OCI-LY1 (cell line): Measurements from ENCODE around the gene GPR151.

Experiments used
- H2AFZ ChIP-seq: fragments of 200-600 bp; sonication (generic), shearing (Covaris generic); 2 replicates; pipeline ENCODE4 v1.6.0; 2014; ENCODE audit warnings: antibody characterized with exemption, mild to moderate bottlenecking, low read length
- H3F3A ChIP-seq: fragments of 200-600 bp; sonication (generic), shearing (Covaris generic); 2 replicates; pipeline ENCODE4 v1.6.0; 2014; ENCODE audit warnings: mild to moderate bottlenecking, antibody characterized with exemption, low read length, moderate library complexity; ENCODE audit not compliant: insufficient read depth
- H3K27ac ChIP-seq: fragments of 200-600 bp; sonication (generic); 2 replicates; pipeline ENCODE4 v1.5.1; 2014; ENCODE audit warnings: low read length, mixed run types, mild to moderate bottlenecking, low read depth; ENCODE audit not compliant: poor library complexity, severe bottlenecking
- H3K27me3 ChIP-seq: fragments of 200-600 bp; sonication (generic); 2 replicates; pipeline ENCODE4 v1.6.0; 2014; ENCODE audit warnings: antibody characterized with exemption, mild to moderate bottlenecking, low read length, moderate library complexity; ENCODE audit not compliant: insufficient read depth
- H3K36me3 ChIP-seq: fragments of 200-600 bp; sonication (generic); 2 replicates; pipeline ENCODE4 v1.6.1; 2014; ENCODE audit warnings: mild to moderate bottlenecking, antibody characterized with exemption, low read length, moderate library complexity, mixed read lengths; ENCODE audit not compliant: insufficient read depth
- H3K4me1 ChIP-seq: fragments of 200-600 bp; sonication (generic); 2 replicates; pipeline ENCODE4 v1.5.1; 2014; ENCODE audit warnings: mild to moderate bottlenecking, low read length, moderate library complexity; ENCODE audit not compliant: insufficient read depth, severe bottlenecking
- H3K4me2 ChIP-seq: fragments of 200-600 bp; sonication (generic), shearing (Covaris generic); 2 replicates; pipeline ENCODE4 v1.6.1; 2014; ENCODE audit warnings: low read length
- H3K4me3 ChIP-seq: fragments of 200-600 bp; sonication (generic); 2 replicates; pipeline ENCODE4 v1.5.1; 2014; ENCODE audit warnings: low read length, low read depth, mild to moderate bottlenecking, mixed read lengths; ENCODE audit not compliant: poor library complexity, severe bottlenecking
- H3K79me2 ChIP-seq: fragments of 200-600 bp; shearing (Covaris generic); 2 replicates; pipeline ENCODE4 v1.6.1; 2016; ENCODE audit warnings: mixed run types, low read length, mixed read lengths; ENCODE audit not compliant: insufficient read depth
- H3K9ac ChIP-seq: fragments of 200-600 bp; sonication (generic), shearing (Covaris generic); 2 replicates; pipeline ENCODE4 v1.6.1; 2014; ENCODE audit warnings: mild to moderate bottlenecking, low read length, mixed read lengths
- H3K9me2 ChIP-seq: fragments of 200-600 bp; sonication (generic), shearing (Covaris generic); 2 replicates; pipeline ENCODE4 v1.6.1; 2014; ENCODE audit warnings: low read depth, mild to moderate bottlenecking, low read length, mixed read lengths
- H3K9me3 ChIP-seq: fragments of 200-600 bp; shearing (Covaris generic); 2 replicates; pipeline ENCODE4 v1.6.1; 2014; ENCODE audit warnings: low read length, mixed read lengths
- H4K20me1 ChIP-seq: fragments of 200-600 bp; sonication (generic), shearing (Covaris generic); 2 replicates; pipeline ENCODE4 v1.6.0; 2016; ENCODE audit warnings: mild to moderate bottlenecking, low read length; ENCODE audit not compliant: insufficient read depth
- EZH2 ChIP-seq: fragments of 200-600 bp; sonication (generic), shearing (Covaris generic); IDR thresholded peaks from 2 replicates; pipeline ENCODE4 v1.8.0; 2017; ENCODE audit warnings: borderline replicate concordance, mixed run types, mild to moderate bottlenecking, antibody characterized with exemption, low read length, moderate library complexity, mixed read lengths
- TF ChIP-seq, protein P1 (sequence below): fragments of 200-600 bp; sonication (generic), shearing (Covaris generic); IDR thresholded peaks from 2 replicates; pipeline ENCODE4 v1.5.1; 2017; ENCODE audit warnings: mild to moderate bottlenecking, antibody characterized with exemption, low read length, moderate library complexity, mixed read lengths

GPR151 gene

DNA sequence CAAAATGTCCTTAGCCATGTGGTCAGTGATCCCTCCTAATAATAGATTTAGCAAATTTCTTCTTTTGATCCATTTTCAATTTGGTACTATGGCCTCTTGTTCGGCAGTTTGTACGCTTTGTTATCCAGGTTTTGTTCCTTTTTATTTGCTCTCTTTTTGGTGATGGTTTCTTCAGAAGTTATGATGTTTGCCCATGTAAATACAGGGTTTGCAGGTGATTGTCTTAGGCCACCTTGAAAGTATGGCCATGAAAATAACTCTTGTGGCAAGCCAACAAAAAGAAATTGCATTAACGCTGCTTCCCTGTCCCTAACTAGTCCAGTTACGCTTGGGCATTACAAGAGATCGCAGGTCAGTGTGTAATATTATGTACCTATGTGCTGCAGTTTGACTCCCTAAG, 8.6 kb downstream of the GPR151 start:
- no peaks in the 10 kb centered on the region for H3K9me2 ChIP-seq
- no peak overlapping the region for H3K4me2 ChIP-seq
- H3K36me3 ChIP-seq, result peaks cover 95% of the 10 kb centered on the region
- TF ChIP-seq, protein P1, sequence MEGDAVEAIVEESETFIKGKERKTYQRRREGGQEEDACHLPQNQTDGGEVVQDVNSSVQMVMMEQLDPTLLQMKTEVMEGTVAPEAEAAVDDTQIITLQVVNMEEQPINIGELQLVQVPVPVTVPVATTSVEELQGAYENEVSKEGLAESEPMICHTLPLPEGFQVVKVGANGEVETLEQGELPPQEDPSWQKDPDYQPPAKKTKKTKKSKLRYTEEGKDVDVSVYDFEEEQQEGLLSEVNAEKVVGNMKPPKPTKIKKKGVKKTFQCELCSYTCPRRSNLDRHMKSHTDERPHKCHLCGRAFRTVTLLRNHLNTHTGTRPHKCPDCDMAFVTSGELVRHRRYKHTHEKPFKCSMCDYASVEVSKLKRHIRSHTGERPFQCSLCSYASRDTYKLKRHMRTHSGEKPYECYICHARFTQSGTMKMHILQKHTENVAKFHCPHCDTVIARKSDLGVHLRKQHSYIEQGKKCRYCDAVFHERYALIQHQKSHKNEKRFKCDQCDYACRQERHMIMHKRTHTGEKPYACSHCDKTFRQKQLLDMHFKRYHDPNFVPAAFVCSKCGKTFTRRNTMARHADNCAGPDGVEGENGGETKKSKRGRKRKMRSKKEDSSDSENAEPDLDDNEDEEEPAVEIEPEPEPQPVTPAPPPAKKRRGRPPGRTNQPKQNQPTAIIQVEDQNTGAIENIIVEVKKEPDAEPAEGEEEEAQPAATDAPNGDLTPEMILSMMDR, result no peak
- no peak for TF ChIP-seq EZH2
- H3K79me2 ChIP-seq, result no peaks in the 10 kb centered on the region
- no peak overlapping the region for H3K27ac ChIP-seq
- H3F3A ChIP-seq, result no peaks in the 10 kb centered on the region
- H3K27me3 ChIP-seq, result no peaks in the 10 kb centered on the region
- no peak overlapping the region for H3K9ac ChIP-seq
- H4K20me1 ChIP-seq, result no peaks in the 10 kb centered on the region
- H2AFZ ChIP-seq, result no peak overlapping the region
- H3K9me3 ChIP-seq, result no peaks in the 10 kb centered on the region
- no peak overlapping the region for H3K4me3 ChIP-seq
- H3K4me1 ChIP-seq, result no peaks in the 10 kb centered on the region

DNA sequence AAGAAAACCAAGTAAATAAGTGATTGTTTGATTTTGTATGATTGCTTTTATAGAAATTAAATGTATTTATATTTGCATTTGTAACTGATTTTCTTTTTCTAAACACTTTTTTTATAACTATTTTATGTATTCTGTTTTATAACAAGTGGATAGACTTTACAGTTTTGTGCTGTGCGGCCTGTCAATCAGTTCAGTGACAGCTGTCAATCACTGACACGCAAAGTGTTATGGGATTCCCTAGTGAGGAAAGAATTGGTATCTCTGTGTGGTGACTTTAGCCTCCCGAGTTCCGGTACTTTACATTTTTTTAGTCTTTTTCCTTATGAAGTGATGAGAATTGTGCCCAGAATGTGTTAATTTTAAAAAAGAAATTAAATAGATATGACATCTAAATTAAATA, 16.3 kb downstream of the GPR151 start:
- Histone ChIP-seq H3K79me2 (no peaks in the 10 kb centered on the region), H3K9me3 (no peaks in the 10 kb centered on the region), H3K4me3 (no peak overlapping the region), H3F3A (no peaks in the 10 kb centered on the region), H3K27me3 (no peaks in the 10 kb centered on the region), H2AFZ (no peak overlapping the region), H3K27ac (no peak overlapping the region), H3K4me1 (no peaks in the 10 kb centered on the region), H3K9ac (no peak overlapping the region), H4K20me1 (no peaks in the 10 kb centered on the region), H3K36me3 (peaks cover 90% of the 10 kb centered on the region), H3K9me2 (no peaks in the 10 kb centered on the region), H3K4me2 (no peak overlapping the region)
- TF ChIP-seq, protein P1, result no peak
- TF ChIP-seq EZH2, result no peak

DNA sequence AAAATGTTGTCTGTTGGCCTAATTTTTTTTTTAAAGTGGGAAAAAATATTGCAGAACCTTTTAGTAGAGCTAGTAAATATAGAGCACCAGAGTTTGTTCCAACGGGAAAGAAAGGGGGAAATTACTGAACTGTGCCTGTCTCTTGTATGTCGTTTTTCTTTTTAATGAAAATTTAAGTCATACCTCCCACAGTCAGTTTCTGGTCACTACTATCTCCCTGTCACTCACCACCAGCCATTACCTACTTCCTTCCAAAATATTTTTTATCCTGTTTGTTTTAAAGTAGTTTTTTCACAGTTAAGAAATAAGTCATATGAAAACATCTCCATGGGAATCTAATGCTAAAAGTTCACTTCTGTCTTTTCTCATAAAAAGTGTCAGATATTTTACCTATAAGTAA, 21.3 kb downstream of the GPR151 start:
- no peaks in the 10 kb centered on the region for H3K9me3 ChIP-seq

More for the DNA sequence above, 21.3 kb downstream of the GPR151 start:
- no peaks in the 10 kb centered on the region for H4K20me1 ChIP-seq
- no peaks in the 10 kb centered on the region for H3K4me1 ChIP-seq
- H3K36me3 ChIP-seq, result peaks cover 91% of the 10 kb centered on the region
- H3K79me2 ChIP-seq, result no peaks in the 10 kb centered on the region
- no peaks in the 10 kb centered on the region for H3K27me3 ChIP-seq
- no peak overlapping the region for H3K9ac ChIP-seq
- H3K4me2 ChIP-seq, result no peak overlapping the region
- TF ChIP-seq, protein P1, result no peak
- no peak for TF ChIP-seq EZH2
- no peak overlapping the region for H3K4me3 ChIP-seq
- H3K27ac ChIP-seq, result no peak overlapping the region
- no peaks in the 10 kb centered on the region for H3K9me2 ChIP-seq
- no peak overlapping the region for H2AFZ ChIP-seq
- H3F3A ChIP-seq, result no peaks in the 10 kb centered on the region
